ENCODE measurements around the gene ALG12. TPM values are rescaled to one million over a fixed set of nuclear protein-coding genes. Genes with fewer than 3 reads are reported as not detected.
A peak's percentile ranks its signal among the peaks of the same experiment; 100 is the strongest.

ALG12 gene
- total RNA-seq, 2 donors from 2014 or later: 13.7 to 15.4 TPM

DNA sequence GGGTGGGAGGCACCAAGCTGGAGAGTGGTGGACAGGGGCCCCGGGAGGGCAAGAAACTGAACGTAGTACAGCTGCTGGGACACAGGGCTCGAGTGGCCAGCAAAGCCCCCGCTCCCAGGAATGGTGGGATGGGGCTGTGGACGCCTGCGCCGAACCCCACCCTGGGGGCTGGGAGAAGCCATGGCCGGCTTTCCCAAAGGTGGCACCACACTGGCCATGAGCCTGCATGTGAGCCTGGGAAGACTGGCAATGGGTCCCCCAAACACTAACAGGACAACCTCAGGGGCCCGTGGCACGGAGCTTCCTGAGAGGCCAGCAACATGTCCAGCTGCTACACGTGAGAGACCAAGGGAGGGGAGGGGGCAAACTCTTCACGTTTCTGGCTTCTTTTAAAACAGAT, 4.0 kb downstream of the ALG12 start:
- no peaks in the 10 kb centered on the region for H3K27me3 Mint-ChIP-seq
- peaks cover 11% of the 10 kb centered on the region for H3K4me1 Mint-ChIP-seq
- no peaks in the 10 kb centered on the region for H3K9me3 ChIP-seq (ENCODE audit: control insufficient read depth, low read length, poor library complexity, severe bottlenecking)
- H3K27ac Mint-ChIP-seq: peak overlapping the region; percentile 60
- H3K36me3 Mint-ChIP-seq (ENCODE audit: low read depth): no peaks in the 10 kb centered on the region
- H3K4me3 Mint-ChIP-seq: no peak overlapping the region
- ATAC-seq (no peak), DNase-seq (no peak)

DNA sequence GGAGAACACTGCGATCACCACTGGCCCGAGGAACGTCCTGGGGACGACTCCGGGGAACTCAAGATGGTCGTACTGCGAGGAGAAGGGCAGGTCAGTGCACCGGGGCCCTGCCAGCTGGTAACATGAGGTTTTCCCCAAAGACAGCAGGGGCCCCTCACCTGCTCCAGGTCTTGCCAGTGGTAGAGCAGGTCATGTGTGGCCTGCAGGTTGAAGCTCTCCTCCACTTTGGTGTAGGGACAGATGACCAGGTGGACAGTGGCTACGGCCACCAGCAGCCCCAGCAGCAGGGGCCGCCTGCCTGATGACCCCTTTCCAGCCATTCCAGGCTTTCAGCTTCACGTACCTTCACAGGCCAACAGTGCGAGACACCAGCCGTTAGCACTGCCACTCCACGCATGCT, 4.8 kb downstream of the ALG12 start:
- no peak for DNase-seq
- Mint-ChIP-seq H3K27ac (peak overlapping the region; percentile 60), H3K36me3 (ENCODE audit: low read depth) (no peaks in the 10 kb centered on the region), H3K4me1 (peaks cover 11% of the 10 kb centered on the region), H3K27me3 (no peaks in the 10 kb centered on the region), H3K4me3 (no peak overlapping the region)
- no peaks in the 10 kb centered on the region for H3K9me3 ChIP-seq (ENCODE audit: control insufficient read depth, low read length, poor library complexity, severe bottlenecking)
- no peak for ATAC-seq

DNA sequence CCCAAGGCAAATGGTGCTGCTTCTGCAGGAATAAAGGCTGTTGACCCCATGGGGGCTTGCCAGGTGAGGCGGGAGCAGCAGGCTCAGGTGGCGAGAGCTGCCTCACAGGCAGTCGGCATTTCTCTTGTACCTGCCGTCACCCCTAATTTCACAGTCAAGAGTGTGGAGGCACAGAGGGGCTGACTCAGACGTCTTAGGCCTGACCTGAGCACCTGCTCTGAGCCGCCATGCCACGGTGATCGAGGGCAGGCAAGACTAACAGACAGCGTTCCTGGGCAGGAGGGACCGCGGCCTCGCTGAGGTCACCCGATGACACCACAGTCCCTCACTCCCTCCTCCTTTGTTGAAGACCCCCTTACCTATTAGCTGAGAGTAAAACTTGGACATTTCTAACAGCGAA, 5.2 kb downstream of the ALG12 start:
- H3K27me3 Mint-ChIP-seq: no peaks in the 10 kb centered on the region
- H3K4me3 Mint-ChIP-seq: no peak overlapping the region
- ATAC-seq: no peak
- H3K36me3 Mint-ChIP-seq (ENCODE audit: low read depth): no peaks in the 10 kb centered on the region
- H3K4me1 Mint-ChIP-seq: peaks cover 11% of the 10 kb centered on the region
- H3K9me3 ChIP-seq (ENCODE audit: control insufficient read depth, low read length, poor library complexity, severe bottlenecking): no peaks in the 10 kb centered on the region
- H3K27ac Mint-ChIP-seq: no peak overlapping the region
- no peak for DNase-seq

DNA sequence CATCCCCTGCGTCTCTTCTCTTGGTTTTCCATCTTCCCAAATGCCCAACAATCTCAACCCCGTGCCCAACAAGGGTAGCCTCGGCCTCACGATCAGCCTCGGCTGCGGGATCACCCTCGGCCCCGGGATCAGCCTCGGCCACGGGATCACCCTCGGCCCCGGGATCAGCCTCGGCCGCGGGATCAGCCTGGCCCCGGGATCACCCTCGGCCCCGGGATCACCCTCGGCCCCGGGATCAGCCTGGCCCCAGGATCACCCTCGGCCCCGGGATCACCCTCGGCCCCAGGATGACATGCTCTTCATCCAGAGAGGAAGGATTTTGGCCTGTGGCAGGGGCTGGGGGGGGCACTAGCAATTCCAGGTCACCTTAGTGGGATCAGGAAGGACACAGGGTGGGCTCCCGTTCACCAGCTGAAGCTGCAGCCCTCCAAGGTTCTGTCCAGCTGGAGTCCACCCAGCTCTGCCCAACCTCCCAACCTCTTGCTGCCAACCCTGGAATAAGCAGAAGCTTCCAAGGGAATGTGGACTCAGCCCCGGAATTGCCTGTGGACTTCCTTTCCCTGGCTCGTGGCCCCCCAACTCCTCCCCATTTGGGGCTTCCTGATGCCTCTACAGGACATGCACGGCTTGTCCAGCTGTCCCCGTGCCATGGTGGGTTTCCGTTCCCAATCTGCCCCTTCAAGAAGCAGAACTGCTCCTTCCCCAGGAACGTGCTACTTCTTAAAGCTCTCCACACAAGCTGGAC, 6.2 kb downstream of the ALG12 start:
- DNase-seq (no peak), ATAC-seq (no peak)
- no peak overlapping the region for H3K4me3 Mint-ChIP-seq
- no peaks in the 10 kb centered on the region for H3K36me3 Mint-ChIP-seq (ENCODE audit: low read depth)
- H3K27ac Mint-ChIP-seq: no peak overlapping the region
- H3K27me3 Mint-ChIP-seq: no peaks in the 10 kb centered on the region
- H3K4me1 Mint-ChIP-seq: peaks cover 11% of the 10 kb centered on the region
- no peaks in the 10 kb centered on the region for H3K9me3 ChIP-seq (ENCODE audit: control insufficient read depth, low read length, poor library complexity, severe bottlenecking)

DNA sequence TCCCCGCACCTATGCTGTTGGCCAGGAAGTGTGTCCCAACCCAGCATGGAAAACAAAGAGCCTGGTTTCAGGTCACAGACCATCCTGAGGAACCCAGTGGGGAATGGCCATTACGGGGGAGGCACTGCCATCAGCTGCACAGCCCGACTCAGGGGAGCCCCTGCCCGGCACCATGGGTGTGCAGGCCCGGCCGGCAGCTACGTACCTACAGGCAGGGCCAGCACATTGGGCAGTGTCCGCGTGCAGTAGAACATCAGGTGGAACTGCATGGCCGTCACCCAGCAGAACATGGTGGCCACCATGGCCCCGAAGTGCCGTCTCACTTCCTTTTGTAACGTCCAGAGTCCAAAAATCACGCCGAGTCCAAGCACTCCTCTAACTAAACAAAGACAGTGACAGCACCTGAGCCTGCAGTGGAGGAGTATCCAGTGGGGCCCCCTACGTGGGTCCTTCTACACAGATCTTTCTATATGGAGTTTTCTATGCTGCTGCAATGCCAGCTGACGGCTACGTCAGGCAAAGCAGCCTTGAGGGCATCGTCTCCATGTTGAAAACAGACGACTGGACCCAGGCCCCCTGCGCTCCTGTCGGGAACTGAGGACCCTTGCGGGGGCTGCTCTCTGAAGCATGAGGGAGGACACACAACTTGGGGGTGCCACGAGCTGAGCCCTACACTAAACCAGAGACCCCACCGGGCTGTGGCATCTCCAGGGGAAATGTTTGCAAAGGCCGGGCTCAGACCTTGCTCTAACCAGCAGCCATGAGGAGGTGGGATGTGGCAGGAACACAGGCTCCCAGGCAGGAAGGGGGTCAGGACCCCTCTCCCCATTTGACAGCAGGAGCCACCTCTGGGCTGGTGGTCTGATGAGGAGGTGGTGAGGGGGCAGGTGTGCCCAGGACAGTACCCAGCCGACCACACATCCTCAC, 7.7 kb downstream of the ALG12 start:
- Mint-ChIP-seq H3K36me3 (ENCODE audit: low read depth) (no peaks in the 10 kb centered on the region), H3K27me3 (no peaks in the 10 kb centered on the region), H3K4me1 (peaks cover 8% of the 10 kb centered on the region), H3K4me3 (no peak overlapping the region), H3K27ac (peak overlapping the region; percentile 27)
- H3K9me3 ChIP-seq (ENCODE audit: control insufficient read depth, low read length, poor library complexity, severe bottlenecking): no peaks in the 10 kb centered on the region
- ATAC-seq (no peak), DNase-seq (no peak)

DNA sequence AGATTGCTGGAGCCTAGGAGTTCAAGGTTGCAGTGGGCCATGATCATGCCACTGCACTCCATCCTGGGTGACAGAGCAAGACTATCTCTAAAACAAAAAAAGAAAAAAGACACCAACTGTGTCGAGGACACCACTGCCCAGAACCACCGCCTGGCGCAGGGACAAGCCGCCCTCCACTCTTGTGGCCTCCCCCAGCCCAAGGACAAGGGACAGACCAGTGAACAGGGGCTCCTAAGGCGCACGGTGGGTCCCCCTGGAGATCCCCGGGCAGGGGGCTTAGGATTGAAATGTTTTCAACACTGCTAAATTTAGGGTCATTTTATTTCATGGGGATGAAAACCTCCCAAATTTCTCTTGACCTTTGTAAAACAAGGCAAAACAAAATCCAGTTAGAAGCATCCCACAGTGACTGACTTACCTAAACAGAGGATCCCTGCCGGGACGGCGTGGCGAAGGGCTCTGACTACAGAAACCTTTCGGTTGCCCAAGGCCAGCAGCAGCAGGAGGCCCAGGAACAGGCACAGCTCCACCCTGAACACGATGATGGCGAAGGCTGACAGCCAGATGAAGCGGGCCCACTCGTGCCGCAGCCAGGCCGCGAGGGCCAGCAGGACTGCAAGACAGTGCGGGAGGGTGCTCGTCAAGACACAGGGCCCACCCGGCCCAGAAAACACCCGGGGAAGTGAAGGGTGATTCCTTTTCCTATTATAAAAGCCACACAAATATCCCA, 8.6 kb downstream of the ALG12 start:
- no peaks in the 10 kb centered on the region for H3K27me3 Mint-ChIP-seq
- no peaks in the 10 kb centered on the region for H3K9me3 ChIP-seq (ENCODE audit: control insufficient read depth, low read length, poor library complexity, severe bottlenecking)
- no peaks in the 10 kb centered on the region for H3K36me3 Mint-ChIP-seq (ENCODE audit: low read depth)
- DNase-seq: no peak
- H3K4me1 Mint-ChIP-seq: peaks cover 8% of the 10 kb centered on the region
- no peak overlapping the region for H3K4me3 Mint-ChIP-seq
- ATAC-seq: no peak
- H3K27ac Mint-ChIP-seq: peak overlapping the region; percentile 27

DNA sequence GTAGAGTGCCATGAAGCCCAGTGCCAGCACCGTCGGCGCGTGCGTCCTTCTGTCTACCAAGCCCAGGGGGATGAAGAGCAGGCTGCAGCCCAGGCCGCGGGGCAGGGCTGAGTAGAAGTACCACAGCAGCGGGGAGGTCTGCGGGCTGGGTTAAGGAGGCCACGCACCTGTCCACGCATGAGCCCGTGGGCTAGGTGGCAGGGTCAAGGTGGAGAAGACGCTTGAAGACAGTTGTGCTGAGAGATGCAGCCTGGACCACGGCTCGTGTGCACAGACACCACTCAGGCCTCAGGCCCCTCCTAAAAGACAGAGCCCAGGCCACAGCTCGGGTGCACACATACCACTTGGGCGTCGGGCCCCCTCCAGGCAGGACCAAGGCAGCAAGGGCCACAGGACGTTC, 10.4 kb downstream of the ALG12 start:
- Mint-ChIP-seq H3K4me3 (no peak overlapping the region), H3K36me3 (ENCODE audit: low read depth) (no peaks in the 10 kb centered on the region), H3K27me3 (no peaks in the 10 kb centered on the region), H3K4me1 (peaks cover 8% of the 10 kb centered on the region), H3K27ac (peak overlapping the region; percentile 86)
- H3K9me3 ChIP-seq (ENCODE audit: control insufficient read depth, low read length, poor library complexity, severe bottlenecking): no peaks in the 10 kb centered on the region
- DNase-seq (no peak), ATAC-seq (no peak)

DNA sequence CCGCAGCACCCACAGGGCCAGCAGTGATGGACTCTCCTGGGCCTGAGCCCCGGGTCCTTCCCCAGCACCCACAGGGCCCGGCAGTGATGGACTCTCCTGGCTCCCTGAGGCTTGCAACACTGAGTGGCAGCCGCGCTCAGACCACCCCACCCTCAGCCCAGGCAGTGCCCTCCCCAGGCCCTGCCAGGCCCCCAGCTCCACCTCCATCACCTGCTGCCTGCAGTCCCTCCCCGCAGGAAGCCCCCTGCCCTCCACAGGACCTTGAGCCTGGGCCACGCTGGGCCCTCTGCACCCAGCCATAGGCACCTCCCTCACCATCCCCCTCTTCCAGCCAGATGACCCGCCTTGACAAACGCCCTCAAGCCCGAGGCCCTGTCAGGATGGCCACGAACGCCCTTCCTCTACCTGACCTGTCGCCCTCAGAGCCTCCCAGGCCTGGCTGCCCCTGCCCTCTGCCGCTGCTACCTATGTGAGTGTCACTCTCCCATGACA, 11.4 kb downstream of the ALG12 start:
- no peaks in the 10 kb centered on the region for H3K9me3 ChIP-seq (ENCODE audit: control insufficient read depth, low read length, poor library complexity, severe bottlenecking)
- DNase-seq: no peak
- ATAC-seq: no peak
- H3K4me3 Mint-ChIP-seq: no peak overlapping the region
- peak overlapping the region; percentile 86 for H3K27ac Mint-ChIP-seq
- no peaks in the 10 kb centered on the region for H3K27me3 Mint-ChIP-seq
- H3K4me1 Mint-ChIP-seq: peaks cover 8% of the 10 kb centered on the region
- H3K36me3 Mint-ChIP-seq (ENCODE audit: low read depth): no peaks in the 10 kb centered on the region

DNA sequence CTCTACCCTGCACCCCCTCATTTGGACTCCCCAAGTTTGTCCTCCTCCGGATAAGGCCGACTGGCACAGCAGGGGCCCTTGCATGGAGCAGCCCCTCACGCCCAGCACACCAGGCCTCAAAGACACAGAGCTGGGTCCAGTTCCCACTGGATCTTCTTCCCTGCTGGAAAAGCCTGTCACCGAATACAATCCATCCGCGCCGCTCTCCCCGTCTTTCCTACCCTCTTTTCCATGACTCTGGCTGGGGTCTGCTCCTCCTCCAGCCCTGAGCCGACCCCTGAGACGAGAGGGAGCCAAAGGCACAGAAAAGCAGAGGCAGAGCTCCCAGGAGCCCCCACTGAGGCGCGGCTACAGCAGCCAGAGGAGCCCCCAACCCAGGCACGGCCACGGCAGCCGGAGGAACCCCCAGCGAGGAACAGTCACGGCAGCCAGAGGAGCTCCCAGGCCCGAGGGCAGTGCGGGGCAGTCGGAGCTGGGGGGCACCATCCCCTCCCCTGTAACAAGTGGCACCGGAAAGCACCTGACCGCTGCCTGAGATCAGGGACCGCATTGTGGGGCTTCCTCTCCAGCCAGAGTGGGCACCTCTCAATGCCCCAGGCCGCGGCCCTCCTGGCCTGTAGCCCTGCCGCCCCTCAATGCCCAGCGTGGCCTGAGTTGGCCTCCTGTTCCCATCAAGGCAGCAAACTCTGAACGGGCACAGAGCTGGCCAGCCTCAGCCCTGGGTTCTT, 12.0 kb downstream of the ALG12 start:
- ATAC-seq (no peak), DNase-seq (no peak)
- H3K36me3 Mint-ChIP-seq (ENCODE audit: low read depth): no peaks in the 10 kb centered on the region

DNA sequence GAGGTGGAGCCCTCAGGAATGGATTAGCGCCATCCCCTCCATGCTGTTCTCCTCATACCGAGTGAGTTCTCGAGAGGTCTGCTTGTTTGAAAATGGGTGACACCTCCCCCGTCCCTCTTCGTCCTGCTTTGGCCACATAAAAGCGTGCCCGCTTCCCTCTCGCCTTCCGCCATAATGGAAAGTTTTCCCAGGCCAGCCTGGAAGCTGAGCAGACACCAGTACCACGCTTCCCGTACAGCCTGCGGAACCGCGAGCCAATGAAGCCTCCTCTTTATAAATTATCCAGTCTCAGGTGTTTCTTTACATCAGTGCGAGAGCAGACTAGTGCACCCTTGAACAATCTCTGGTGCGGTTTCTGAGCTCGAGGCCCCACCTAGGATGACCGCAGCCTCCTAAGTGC, 12.8 kb downstream of the ALG12 start:
- DNase-seq (no peak), ATAC-seq (no peak)
- no peak overlapping the region for H3K4me3 Mint-ChIP-seq
- peaks cover 2% of the 10 kb centered on the region for H3K36me3 Mint-ChIP-seq (ENCODE audit: low read depth)
- H3K9me3 ChIP-seq (ENCODE audit: control insufficient read depth, low read length, poor library complexity, severe bottlenecking): no peaks in the 10 kb centered on the region
- H3K27me3 Mint-ChIP-seq: no peaks in the 10 kb centered on the region
- no peak overlapping the region for H3K27ac Mint-ChIP-seq
- peaks cover 9% of the 10 kb centered on the region for H3K4me1 Mint-ChIP-seq

More for the DNA sequence above, 12.0 kb downstream of the ALG12 start:
- Mint-ChIP-seq H3K27ac (peak overlapping the region; percentile 86), H3K4me3 (no peak overlapping the region), H3K4me1 (peaks cover 8% of the 10 kb centered on the region), H3K27me3 (no peaks in the 10 kb centered on the region)
- no peaks in the 10 kb centered on the region for H3K9me3 ChIP-seq (ENCODE audit: control insufficient read depth, low read length, poor library complexity, severe bottlenecking)

DNA sequence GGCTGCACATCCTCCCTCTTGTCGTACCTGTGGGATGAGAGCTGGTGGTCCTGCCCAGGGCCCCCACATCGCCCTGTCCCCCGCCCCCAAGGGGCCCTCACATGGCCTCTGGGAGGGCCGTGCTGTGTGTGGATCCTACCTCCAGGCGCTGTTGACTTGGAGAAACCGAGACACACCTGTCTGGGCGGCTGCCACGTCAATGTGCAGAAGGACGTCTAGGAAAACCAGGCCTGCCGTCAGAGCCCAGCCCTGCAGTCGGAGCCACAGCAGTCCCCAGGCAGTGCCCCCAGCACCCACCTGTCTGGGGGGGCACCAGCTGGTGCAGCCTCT, 14.2 kb downstream of the ALG12 start:
- Mint-ChIP-seq H3K36me3 (ENCODE audit: low read depth) (peaks cover 2% of the 10 kb centered on the region), H3K27me3 (no peaks in the 10 kb centered on the region), H3K4me1 (peaks cover 9% of the 10 kb centered on the region), H3K27ac (no peak overlapping the region), H3K4me3 (no peak overlapping the region)
- ATAC-seq (no peak), DNase-seq (no peak)
- no peaks in the 10 kb centered on the region for H3K9me3 ChIP-seq (ENCODE audit: control insufficient read depth, low read length, poor library complexity, severe bottlenecking)

DNA sequence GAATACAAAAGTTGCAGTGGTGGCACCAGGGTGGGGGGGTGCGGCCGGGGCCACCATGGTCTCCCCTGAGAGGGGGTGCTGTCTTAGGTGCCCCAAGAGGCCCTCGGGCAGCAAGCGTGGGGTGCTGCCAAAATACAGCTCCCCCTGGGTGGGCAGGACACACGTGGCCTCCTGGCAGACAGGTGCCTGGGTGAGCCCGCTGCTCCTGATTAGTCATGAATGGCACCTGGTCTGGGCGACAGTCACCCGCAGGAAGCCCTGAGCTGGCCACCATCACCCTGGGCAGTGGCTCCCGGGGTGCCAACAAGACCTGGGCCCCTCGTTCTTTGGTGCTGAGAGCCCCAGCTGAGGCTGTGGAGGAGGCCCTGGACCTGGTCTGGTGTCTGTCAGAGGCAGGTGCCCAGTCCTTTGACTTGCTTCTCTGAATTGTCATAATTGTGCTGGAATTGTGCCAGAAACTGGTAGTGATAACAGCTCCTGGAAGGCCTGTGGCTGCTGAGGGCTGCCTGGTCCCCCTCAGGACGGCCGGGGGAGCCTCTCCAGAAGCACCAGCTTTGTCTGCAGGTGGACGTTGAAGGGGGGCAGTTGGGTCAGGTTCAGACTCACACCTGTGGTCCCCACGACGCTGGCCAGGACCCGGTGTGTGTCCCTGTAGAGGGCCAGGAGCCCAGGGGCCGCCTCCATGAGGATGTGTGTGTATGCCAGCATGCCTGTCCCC, 14.8 kb downstream of the ALG12 start:
- H3K9me3 ChIP-seq (ENCODE audit: control insufficient read depth, low read length, poor library complexity, severe bottlenecking): no peaks in the 10 kb centered on the region
- DNase-seq: no peak
- no peak for ATAC-seq
- Mint-ChIP-seq H3K27me3 (no peaks in the 10 kb centered on the region), H3K36me3 (ENCODE audit: low read depth) (peaks cover 2% of the 10 kb centered on the region), H3K4me3 (no peak overlapping the region), H3K27ac (no peak overlapping the region), H3K4me1 (peaks cover 9% of the 10 kb centered on the region)

Measured in T-helper 17 cell (primary cell).